HepG2 (cell line): ENCODE data around the gene EIF4EBP3. TPM values are rescaled to one million over a fixed set of nuclear protein-coding genes. Genes with fewer than 3 reads are reported as not detected.

Experiments
- ARNT ChIP-seq: fragments of 450-650 bp; IDR thresholded peaks from 2 replicates; pipeline ENCODE4 v1.6.1; 2017
- CEBPZ ChIP-seq: IDR thresholded peaks from 2 replicates; pipeline ENCODE4 v1.6.1; 2012; ENCODE audit warnings: low read length, improper control_type of control experiment
- HDAC2 ChIP-seq: sonication (generic); formaldehyde crosslinking; IDR thresholded peaks from 2 replicates; pipeline ENCODE4 v1.4.0; 2020; ENCODE audit warnings: missing genetic modification reagents
- HOXD1 ChIP-seq: sonication (generic); formaldehyde crosslinking; IDR thresholded peaks from 2 replicates; pipeline ENCODE4 v1.5.0; 2020; ENCODE audit warnings: missing genetic modification reagents
- KDM2A ChIP-seq: sonication (generic); formaldehyde crosslinking; IDR thresholded peaks from 2 replicates; pipeline ENCODE4 v1.4.0; 2020; ENCODE audit warnings: low read depth, missing genetic modification reagents, borderline replicate concordance
- NCOA2 ChIP-seq: sonication (generic); formaldehyde crosslinking; IDR thresholded peaks from 2 replicates; pipeline ENCODE4 v1.8.0; 2022; ENCODE audit warnings: inconsistent platforms
- PCBP1 ChIP-seq: fragments of 200-400 bp; formaldehyde crosslinking; IDR thresholded peaks from 2 replicates; pipeline ENCODE4 v1.6.1; 2017; ENCODE audit warnings: mild to moderate bottlenecking, low read depth, low read length, borderline replicate concordance
- SP4 ChIP-seq: sonication (generic); formaldehyde crosslinking; IDR thresholded peaks from 2 replicates; pipeline ENCODE4 v1.8.1; 2023; ENCODE audit warnings: mild to moderate bottlenecking, missing genetic modification reagents
- ZFP91 ChIP-seq: sonication (generic); formaldehyde crosslinking; IDR thresholded peaks from 2 replicates; pipeline ENCODE4 v1.9.0; 2022; ENCODE audit warnings: missing genetic modification reagents, mild to moderate bottlenecking, borderline replicate concordance
- ZNF292 ChIP-seq: sonication (generic); formaldehyde crosslinking; IDR thresholded peaks from 2 replicates; pipeline ENCODE4 v1.8.1; 2022; ENCODE audit warnings: mild to moderate bottlenecking, low read depth, missing genetic modification reagents, borderline replicate concordance
- ZNF451 ChIP-seq: sonication (generic); formaldehyde crosslinking; IDR thresholded peaks from 2 replicates; pipeline ENCODE4 v1.5.0; 2020; ENCODE audit warnings: mild to moderate bottlenecking, missing genetic modification reagents
- ZNF704 ChIP-seq: sonication (generic); formaldehyde crosslinking; IDR thresholded peaks from 2 replicates; pipeline ENCODE4 v1.8.1; 2023; ENCODE audit warnings: mild to moderate bottlenecking, inconsistent platforms, moderate library complexity, missing genetic modification reagents, borderline replicate concordance
- ZNF740 ChIP-seq: sonication (generic); formaldehyde crosslinking; IDR thresholded peaks from 2 replicates; pipeline ENCODE4 v1.4.0; 2020; ENCODE audit warnings: missing genetic modification reagents
- ZNF772 ChIP-seq: sonication (generic); formaldehyde crosslinking; IDR thresholded peaks from 2 replicates; pipeline ENCODE4 v1.5.0; 2020; ENCODE audit warnings: mild to moderate bottlenecking, missing genetic modification reagents
- ZUFSP ChIP-seq: sonication (generic); formaldehyde crosslinking; IDR thresholded peaks from 2 replicates; pipeline ENCODE4 v1.9.0; 2021; ENCODE audit warnings: missing genetic modification reagents, mild to moderate bottlenecking, borderline replicate concordance
- ZXDC ChIP-seq: sonication (generic); formaldehyde crosslinking; IDR thresholded peaks from 2 replicates; pipeline ENCODE4 v1.5.0; 2020; ENCODE audit warnings: mild to moderate bottlenecking, missing genetic modification reagents
- polyA plus RNA-seq, 8 experiments: library from polyadenylated mRNA; depleted of rRNA in 3 of 8; stranded (reverse) in 7 of 8; unstranded in 1 of 8; fragments of >200 nt; fragmentation: Illumina TruSeq in 4 of 8; extraction: Trizol in 4 of 8; gene quantifications; 2 replicates each; pipeline versions ENCODE4 v1.2.1 to v1.2.3, GENCODE V29; 2011 to 2016; ENCODE audit warnings: low read depth in 4 of 8, missing spikeins in 1 of 8, mixed read lengths in 1 of 8; ENCODE audit not compliant: insufficient read depth in 1 of 8
- total RNA-seq, 5 experiments: library from RNA; depleted of rRNA; stranded (reverse); fragments of >200 nt; fragmentation: Illumina TruSeq; extraction: Trizol; gene quantifications; 2 replicates each; pipeline ENCODE4 v1.2.3, GENCODE V29; 2016; ENCODE audit warnings: low read depth in 1 of 5

EIF4EBP3 gene
- total and polyA plus RNA-seq, 2 of the 13 experiments (the other 11 are each of a cell fraction or from before 2014, with no cell fraction given): 0.61 to 1.7 TPM

GRCh38 chr5:140546851-140547507 lies 483 bp upstream of the EIF4EBP3 start (continued):
- TF ChIP-seq NCOA2 (no peak), SP4 (CRISPR knock-in tag) (no peak), ZNF451 (CRISPR knock-in tag) (no peak), PCBP1 (no peak), HOXD1 (CRISPR knock-in tag) (no peak), ZNF704 (CRISPR knock-in tag) (no peak), HDAC2 (no peak), ZNF740 (no peak), ZXDC (CRISPR knock-in tag) (no peak), ZFP91 (CRISPR knock-in tag) (no peak), ZNF292 (CRISPR knock-in tag) (no peak), ZNF772 (CRISPR knock-in tag) (no peak), KDM2A (CRISPR knock-in tag) (no peak), ARNT (no peak), CEBPZ (no peak), ZUFSP (no peak)
